IMR-90 (cell line): ENCODE data around the gene VIPR2. TPM values are rescaled to one million over a fixed set of nuclear protein-coding genes. Genes with fewer than 3 reads are reported as not detected.

Source experiments
- ATAC-seq: fragments of 200-7000 bp; cut with Tn5 transposase; 2 replicates; pipeline ENCODE4 v1.9.1; 2020; ENCODE audit warnings: low read depth, mild to moderate bottlenecking, moderate library complexity
- BruUV-seq: library from RNA; stranded (reverse); fragments of 400-500 nt; replicated peaks from 2 replicates; lab custom pipeline; 2021; lab: Mats Ljungman, UMichigan
- CTCF ChIA-PET: fragments of 300-600 bp; formaldehyde crosslinking; extraction: SDS; loops from one replicate; lab custom pipeline; 2021; ENCODE audit warnings: antibody characterized with exemption; lab: Yijun Ruan, JAX
- POLR2A ChIA-PET: fragments of 300-600 bp; sonication (Branson Sonifier 250); formaldehyde crosslinking; loops from one replicate; lab custom pipeline; 2022; ENCODE audit warnings: antibody characterized with exemption; ENCODE audit not compliant: unreplicated experiment; lab: Charles Lee
- DNase-seq: peaks from one replicate; pipeline ENCODE4 v3.0.0; 2013
- H2AFZ ChIP-seq: replicated peaks from 2 replicates; pipeline ENCODE3; 2013; ENCODE audit warnings: low read length, mild to moderate bottlenecking; ENCODE audit not compliant: poor library complexity
- H2AK5ac ChIP-seq: 2 replicates; pipeline ENCODE4 v1.6.1; 2013; ENCODE audit warnings: low read depth, low read length, inconsistent platforms
- H2AK9ac ChIP-seq: replicated peaks from 2 replicates; pipeline ENCODE3; 2013; ENCODE audit warnings: mild to moderate bottlenecking, low read depth, low read length, moderate library complexity; ENCODE audit not compliant: poor library complexity
- H2BK120ac ChIP-seq: 2 replicates; pipeline ENCODE4 v1.6.1; 2013; ENCODE audit warnings: low read depth, low read length, inconsistent platforms
- H2BK15ac ChIP-seq: 3 replicates; pipeline ENCODE4 v1.6.1; 2013; ENCODE audit warnings: low read depth, low read length, inconsistent platforms
- H2BK20ac ChIP-seq: 2 replicates; pipeline ENCODE4 v1.6.1; 2013; ENCODE audit warnings: low read depth, mild to moderate bottlenecking, inconsistent platforms, low read length, moderate library complexity
- H2BK5ac ChIP-seq: 2 replicates; pipeline ENCODE4 v1.6.1; 2013; ENCODE audit warnings: mild to moderate bottlenecking, low read depth, low read length, inconsistent platforms; ENCODE audit not compliant: poor library complexity, severe bottlenecking
- H3K14ac ChIP-seq: replicated peaks from 2 replicates; pipeline ENCODE4 v1.6.1; 2013; ENCODE audit warnings: low read depth, low read length, inconsistent platforms
- H3K18ac ChIP-seq: 2 replicates; pipeline ENCODE4 v1.6.1; 2013; ENCODE audit warnings: low read depth, low read length, control low read depth
- H3K23ac ChIP-seq: 2 replicates; pipeline ENCODE4 v1.6.1; 2013; ENCODE audit warnings: low read depth, low read length, inconsistent platforms
- H3K27ac ChIP-seq: 2 replicates; pipeline ENCODE4 v1.5.1; 2013; ENCODE audit warnings: mild to moderate bottlenecking, control low read depth, low read length; ENCODE audit not compliant: insufficient read depth
- H3K27me3 ChIP-seq: 2 replicates; pipeline ENCODE4 v1.6.1; 2013; ENCODE audit warnings: low read length; ENCODE audit not compliant: control insufficient read depth, insufficient read depth
- H3K36me3 ChIP-seq: 2 replicates; pipeline ENCODE4 v1.6.1; 2013; ENCODE audit warnings: low read length, mixed read lengths; ENCODE audit not compliant: control insufficient read depth, insufficient read depth
- H3K4ac ChIP-seq: 2 replicates; pipeline ENCODE4 v1.6.1; 2013; ENCODE audit warnings: low read depth, low read length, inconsistent platforms
- H3K4me1 ChIP-seq: 2 replicates; pipeline ENCODE4 v1.6.1; 2013; ENCODE audit warnings: low read length, mixed read lengths; ENCODE audit not compliant: control insufficient read depth, insufficient read depth
- H3K4me2 ChIP-seq: 2 replicates; pipeline ENCODE4 v1.6.1; 2013; ENCODE audit warnings: low read depth, mild to moderate bottlenecking, control low read depth, low read length, moderate library complexity
- H3K4me3 ChIP-seq: 2 replicates; pipeline ENCODE4 v1.5.1; 2013; ENCODE audit warnings: low read depth, mild to moderate bottlenecking, control low read depth, low read length, moderate library complexity; ENCODE audit not compliant: insufficient read depth
- H3K56ac ChIP-seq: 2 replicates; pipeline ENCODE4 v1.6.1; 2013; ENCODE audit warnings: low read length, inconsistent platforms; ENCODE audit not compliant: insufficient read depth; ENCODE audit errors: extremely low read depth
- H3K79me1 ChIP-seq, 2 experiments: 2 replicates each; pipeline ENCODE4 v1.6.1; 2013; ENCODE audit warnings: low read length in 2 of 2, inconsistent platforms in 1 of 2, low read depth in 1 of 2
- H3K9ac ChIP-seq: 2 replicates; pipeline ENCODE4 v1.6.1; 2013; ENCODE audit warnings: low read depth, low read length, control low read depth
- H3K9me1 ChIP-seq: 2 replicates; pipeline ENCODE4 v1.6.1; 2013; ENCODE audit warnings: low read length, inconsistent platforms; ENCODE audit not compliant: insufficient read depth
- H3K9me3 ChIP-seq: 2 replicates; pipeline ENCODE4 v1.6.1; 2013; ENCODE audit warnings: low read length; ENCODE audit not compliant: control insufficient read depth, insufficient read depth
- H4K20me1 ChIP-seq: 2 replicates; pipeline ENCODE4 v1.6.1; 2013; ENCODE audit warnings: low read length, inconsistent platforms; ENCODE audit not compliant: insufficient read depth
- H4K5ac ChIP-seq: 2 replicates; pipeline ENCODE4 v1.6.1; 2013; ENCODE audit warnings: mild to moderate bottlenecking, low read depth, low read length, control low read depth
- H4K8ac ChIP-seq, 2 experiments: 2 replicates each; pipeline ENCODE4 v1.6.1; 2013; ENCODE audit warnings: low read depth in 2 of 2, low read length in 2 of 2, control low read depth in 1 of 2, inconsistent platforms in 1 of 2
- H4K91ac ChIP-seq: 2 replicates; pipeline ENCODE4 v1.6.1; 2013; ENCODE audit warnings: low read depth, low read length, inconsistent platforms; ENCODE audit not compliant: insufficient read depth
- CEBPB ChIP-seq: IDR thresholded peaks from 2 replicates; pipeline ENCODE4 v1.6.1; 2012; ENCODE audit warnings: low read depth, low read length, improper control_type of control experiment
- MAFK ChIP-seq: IDR thresholded peaks from 2 replicates; pipeline ENCODE4 v1.6.1; 2012; ENCODE audit warnings: low read depth, low read length, improper control_type of control experiment
- MAZ ChIP-seq: IDR thresholded peaks from 2 replicates; pipeline ENCODE4 v1.6.1; 2012; ENCODE audit warnings: low read depth, mild to moderate bottlenecking, low read length, improper control_type of control experiment, moderate library complexity, borderline replicate concordance
- RCOR1 ChIP-seq: IDR thresholded peaks from 2 replicates; pipeline ENCODE4 v1.6.1; 2012; ENCODE audit warnings: mild to moderate bottlenecking, low read length, improper control_type of control experiment; ENCODE audit not compliant: insufficient replicate concordance
- WGBS, 2 experiments: methylation state at CpG; one replicate each; pipeline versions ENCODE4 v1.1.5 to v1.1.7; 2013; ENCODE audit warnings: missing lambda C conversion rate in 2 of 2; ENCODE audit not compliant: insufficient read length in 1 of 2; ENCODE audit errors: extremely low coverage in 2 of 2; 5-methylcytosine and 5-hydroxymethylcytosine counted together
- dilution Hi-C: fragments of 300-500 bp; cut with HindIII; formaldehyde crosslinking; loops from one replicate; pipeline ENCODE4 v1.14.3; 2018; ENCODE audit warnings: low sequenced_read_pairs; ENCODE audit not compliant: unreplicated experiment
- in situ Hi-C: fragments of 300-500 bp; cut with MboI; formaldehyde crosslinking; loops from 3 replicates; pipeline ENCODE4 v1.14.3; 2019; ENCODE audit warnings: low sequenced_read_pairs, inconsistent platforms, mixed read lengths
- intact Hi-C: fragments of 100-400 bp; cut with micrococcal nuclease; formaldehyde crosslinking; loops from 2 replicates; pipeline ENCODE4 v1.10.0; 2022
- polyA plus RNA-seq, 3 experiments: library from polyadenylated mRNA; depleted of rRNA; stranded (reverse); fragments of >200 nt; gene quantifications; 2 replicates each; pipeline ENCODE4 v1.2.3, GENCODE V29; 2012; ENCODE audit warnings: low replicate concordance in 1 of 3
- total RNA-seq: library from RNA; depleted of rRNA; stranded (reverse); fragments of >200 nt; gene quantifications from 2 replicates; pipeline ENCODE4 v1.2.3, GENCODE V29; 2012

Gene VIPR2
- total and polyA plus RNA-seq, 2 of the 4 experiments (the other 2 are of a cell fraction): not detected

DNA sequence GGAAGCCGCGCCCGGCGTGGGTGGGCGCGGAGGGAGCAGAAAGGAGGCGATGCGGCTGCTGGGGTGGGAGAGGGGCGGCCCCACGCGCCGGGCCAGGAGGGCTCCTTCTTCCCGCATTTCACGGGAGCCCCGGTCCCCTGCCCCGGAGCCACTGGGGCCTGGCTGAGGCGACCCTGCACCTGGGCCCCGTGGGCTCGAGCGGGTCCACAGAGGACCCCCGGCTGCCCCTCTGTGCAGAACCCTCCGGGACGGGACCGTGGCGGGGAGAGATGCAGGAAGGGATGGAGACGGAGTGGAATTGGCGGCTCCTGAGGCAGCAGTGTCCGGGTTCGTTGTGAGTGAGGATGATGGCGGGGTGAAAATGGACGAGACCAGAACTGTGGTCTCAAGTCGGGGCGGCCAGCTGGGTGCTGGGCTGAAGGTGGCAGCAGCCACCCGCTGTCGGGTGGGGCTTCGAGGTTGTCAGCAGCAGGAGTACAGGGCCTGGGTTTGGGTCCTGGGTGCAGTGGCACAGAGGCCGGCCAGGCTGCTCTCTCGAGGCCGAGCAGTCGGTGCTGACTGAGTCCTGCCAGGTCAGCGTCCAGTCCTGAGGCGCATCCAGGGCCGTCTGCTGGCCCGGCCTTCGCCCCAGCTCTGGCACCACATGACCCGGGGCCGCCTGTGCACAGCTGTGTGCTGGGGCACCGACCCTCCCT, 80.4 kb downstream of the VIPR2 start:
- Histone ChIP-seq H3K9me1 (no peaks in the 10 kb centered on the region), H3K79me1 (no peaks in the 10 kb centered on the region), H4K91ac (no peak overlapping the region), H2BK5ac (no peak overlapping the region), H3K56ac (no peak overlapping the region), H3K36me3 (no peaks in the 10 kb centered on the region), H3K14ac (no peak overlapping the region), H4K8ac (no peak overlapping the region), H2BK15ac (no peak overlapping the region), H4K20me1 (no peaks in the 10 kb centered on the region), H3K4me3 (no peak overlapping the region), H3K9ac (no peak overlapping the region), H2AK5ac (no peak overlapping the region), H3K23ac (no peak overlapping the region), H2AK9ac (no peak overlapping the region), H3K4ac (no peak overlapping the region), H3K4me1 (no peaks in the 10 kb centered on the region), H4K5ac (no peak overlapping the region), H3K9me3 (peaks cover 37% of the 10 kb centered on the region), H2BK120ac (no peak overlapping the region), H3K27me3 (no peaks in the 10 kb centered on the region), H2BK20ac (no peak overlapping the region), H2AFZ (no peak overlapping the region), H3K27ac (no peak overlapping the region), H3K18ac (no peak overlapping the region), H3K4me2 (no peak overlapping the region)
- POLR2A ChIA-PET: no interaction called here
- TF ChIP-seq CEBPB (no peak), RCOR1 (no peak), MAZ (no peak), MAFK (no peak)
- in situ Hi-C loops: no loop called here
- BruUV-seq: no TSS peak
- CTCF ChIA-PET: no interaction called here
- WGBS, 2 experiments: 88% methylated on average over 14 of the region's 48 CpGs; no CpG with 5 or more reads in 1 of the 2 experiments
- dilution Hi-C loops: no loop called here
- DNase-seq (no peak), ATAC-seq (no peak)
- intact Hi-C loops: no loop called here
